AG09319 (cell line): ENCODE results near the gene KCNK15.

Experiments used
- DNase-seq: peaks from one replicate; pipeline ENCODE4 v3.0.0-alpha.2; 2010; ENCODE audit warnings: low read depth; ENCODE audit errors: extremely low read depth
- CTCF ChIP-seq: IDR thresholded peaks from 2 replicates; pipeline ENCODE4 v1.5.1; 2011; ENCODE audit warnings: low read depth, mild to moderate bottlenecking, inconsistent platforms, low read length, moderate library complexity

The KCNK15 gene

GRCh38 chr20:44745122-44745597 lies 505 bp upstream of the KCNK15 start:
- no peak for DNase-seq
- TF ChIP-seq CTCF: no peak

- TF ChIP-seq CTCF: no peak
- DNase-seq: no peak
These were observed 901 bp downstream of the KCNK15 start for GRCh38 chr20:44746367-44747165.

- peak; percentile 76 for TF ChIP-seq CTCF
- DNase-seq: no peak
These were observed 1.7 kb downstream of the KCNK15 start for GRCh38 chr20:44747166-44748004.

GRCh38 chr20:44748005-44748370 lies 2.3 kb downstream of the KCNK15 start:
- TF ChIP-seq CTCF: peak; percentile 2
- DNase-seq: no peak

DNA sequence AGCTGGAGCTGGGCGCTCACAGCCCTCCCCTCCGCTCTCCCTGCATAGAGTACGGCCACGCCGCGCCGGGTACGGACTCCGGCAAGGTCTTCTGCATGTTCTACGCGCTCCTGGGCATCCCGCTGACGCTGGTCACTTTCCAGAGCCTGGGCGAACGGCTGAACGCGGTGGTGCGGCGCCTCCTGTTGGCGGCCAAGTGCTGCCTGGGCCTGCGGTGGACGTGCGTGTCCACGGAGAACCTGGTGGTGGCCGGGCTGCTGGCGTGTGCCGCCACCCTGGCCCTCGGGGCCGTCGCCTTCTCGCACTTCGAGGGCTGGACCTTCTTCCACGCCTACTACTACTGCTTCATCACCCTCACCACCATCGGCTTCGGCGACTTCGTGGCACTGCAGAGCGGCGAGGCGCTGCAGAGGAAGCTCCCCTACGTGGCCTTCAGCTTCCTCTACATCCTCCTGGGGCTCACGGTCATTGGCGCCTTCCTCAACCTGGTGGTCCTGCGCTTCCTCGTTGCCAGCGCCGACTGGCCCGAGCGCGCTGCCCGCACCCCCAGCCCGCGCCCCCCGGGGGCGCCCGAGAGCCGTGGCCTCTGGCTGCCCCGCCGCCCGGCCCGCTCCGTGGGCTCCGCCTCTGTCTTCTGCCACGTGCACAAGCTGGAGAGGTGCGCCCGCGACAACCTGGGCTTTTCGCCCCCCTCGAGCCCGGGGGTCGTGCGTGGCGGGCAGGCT lies 4.6 kb downstream of the KCNK15 start:
- no peak for DNase-seq
- TF ChIP-seq CTCF: peak; percentile 16

DNA sequence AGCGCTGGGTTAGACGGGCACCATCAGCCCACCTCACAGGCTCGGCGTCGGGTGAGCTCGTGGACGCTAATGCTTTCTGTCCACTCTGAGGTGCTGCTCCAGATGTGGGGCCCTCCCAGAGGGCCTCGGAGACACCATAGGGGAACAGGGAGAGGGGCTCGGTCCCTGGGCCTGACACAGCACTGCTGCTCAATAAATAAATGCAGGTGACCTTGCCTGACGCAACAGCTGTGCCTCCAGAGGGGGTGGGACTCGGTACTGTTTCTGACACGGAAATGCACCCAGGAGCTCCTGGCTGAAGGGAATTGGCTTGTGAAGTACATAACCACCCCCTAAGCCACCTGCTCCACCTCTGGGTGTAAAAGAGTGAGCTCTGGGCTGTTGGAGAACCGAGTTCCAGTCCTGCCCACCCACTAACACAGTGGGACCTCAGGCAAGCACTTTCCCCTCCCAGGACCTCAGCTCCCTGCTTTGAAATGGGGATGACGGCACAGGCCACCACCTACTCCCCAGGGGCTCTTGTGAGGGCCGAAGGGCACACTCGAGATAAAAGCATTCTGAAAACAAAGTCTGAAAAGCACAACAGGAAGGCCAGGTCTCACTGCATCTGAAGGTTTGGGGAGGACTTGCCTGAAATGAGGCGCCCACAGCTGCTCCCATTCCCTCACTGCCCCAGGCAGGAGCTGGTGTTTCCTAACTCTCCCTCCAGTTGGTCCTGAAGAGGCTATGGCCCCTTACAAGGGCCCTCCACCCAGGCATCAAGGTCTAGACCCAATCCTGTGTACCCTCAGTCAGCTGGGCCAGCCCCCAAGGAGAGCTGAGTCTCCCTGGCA lies 6.7 kb downstream of the KCNK15 start:
- no peak for TF ChIP-seq CTCF
- DNase-seq: no peak
